Ovary (tissue), 9 donors: ENCODE results near the gene MARCHF2. TPM values are rescaled to one million over a fixed set of nuclear protein-coding genes. Genes with fewer than 3 reads are reported as not detected.

ENCODE experiments used
- DNase-seq, 5 donors: peaks; one replicate each; pipeline ENCODE4 v3.0.0-alpha.2; 2019 to 2020
- H3K27ac ChIP-seq, 2 donors: fragments of 200-600 bp; one replicate each; pipeline versions ENCODE4 v1.5.1 to v1.8.0; 2019 to 2022
- H3K27me3 ChIP-seq: fragments of 200-600 bp; one replicate; pipeline ENCODE4 v1.8.0; 2022
- H3K36me3 ChIP-seq: fragments of 200-600 bp; sonication (generic); one replicate; pipeline ENCODE4 v1.5.1; 2019
- H3K4me1 ChIP-seq: one replicate; pipeline ENCODE4 v1.8.1; 2013; ENCODE audit warnings: mild to moderate bottlenecking, moderate library complexity; ENCODE audit not compliant: insufficient read depth
- H3K4me3 ChIP-seq: fragments of 200-600 bp; sonication (generic); one replicate; pipeline ENCODE4 v1.5.1; 2017
- H3K9me3 ChIP-seq, 2 donors: fragments of 200-600 bp in 1 of 2; sonication (generic) in 1 of 2; one replicate each; pipeline versions ENCODE4 v1.5.1 to v1.8.1; 2013 to 2019; ENCODE audit warnings: mild to moderate bottlenecking in 1 of 2, moderate library complexity in 1 of 2
- CTCF ChIP-seq, 3 donors: fragments of 450-650 bp in 2 of 3; fragments of 200-600 bp in 1 of 3; IDR thresholded peaks; one replicate each; pipeline versions ENCODE4 v1.5.1 to v1.8.0; 2016 to 2022; ENCODE audit warnings: antibody characterized with exemption in 3 of 3, mild to moderate bottlenecking in 1 of 3
- EP300 ChIP-seq: sonication (generic); formaldehyde crosslinking; IDR thresholded peaks from one replicate; pipeline ENCODE4 v1.6.1; 2017; ENCODE audit warnings: antibody characterized with exemption
- POLR2A ChIP-seq: fragments of 450-650 bp; IDR thresholded peaks from one replicate; pipeline ENCODE4 v1.6.1; 2017; ENCODE audit warnings: antibody characterized with exemption, mild to moderate bottlenecking, moderate library complexity
- WGBS, 3 donors: extraction: QIAGEN DNeasy Blood & Tissue Kit in 1 of 3; methylation state at CpG; one replicate each; pipeline versions ENCODE4 v1.1.5 to v1.1.7; 2013 to 2017; 5-methylcytosine and 5-hydroxymethylcytosine counted together
- intact Hi-C, 4 donors: fragments of 100-400 bp; cut with DNase I; formaldehyde crosslinking; loops; one replicate each; pipeline versions ENCODE4 v1.11.0 to v1.15.1; 2022 to 2023
- polyA plus RNA-seq, 2 donors: library from polyadenylated mRNA; stranded (reverse); fragments of 200-250 nt in 1 of 2; fragments of 350-450 nt in 1 of 2; fragmentation: Illumina TruSeq in 1 of 2; extraction: RNeasy Lipid Tissue Mini Kit (QIAGEN cat#74804) in 1 of 2; gene quantifications; one replicate each; pipeline ENCODE4 v1.2.3, GENCODE V29; 2013 to 2014
- total RNA-seq, 7 donors: library from RNA; depleted of rRNA in 2 of 7; stranded (reverse); fragments of >200 nt in 2 of 7; fragmentation: NEBNext Ultra II Directional in 3 of 7; extraction: Animal tissue kit (Norgen Biotek cat#: 25700) in 3 of 7; gene quantifications; one replicate each; pipeline versions ENCODE4 v1.1.0 to v1.2.4, GENCODE V29; 2016 to 2023
- donor health status: DM: no; HTN: no; CAD: no; lungs with moderate emphysema.
- donor health status: DM: no; HTN: no; CAD: no.
- donor health status: Bipolar disorder and iron deficiency.
- donor health status: DM: yes; HTN: yes; CAD: no.
- donor health status: DM: no; HTN: no; CAD: no.
- donor health status: DM: yes; HTN: yes; CAD: no.

The MARCHF2 gene
- total and polyA plus RNA-seq, 9 donors = 13.8 to 62.7 (median 24.7) TPM

GRCh38 chr19:8455018-8455417, 41.9 kb downstream of the MARCHF2 start:
- no peak for TF ChIP-seq EP300
- TF ChIP-seq CTCF (IDR thresholded peaks at IDR 0.05) = no peak
- no peak for TF ChIP-seq POLR2A
- DNase-seq = no peak
- Histone ChIP-seq H3K36me3 (no peaks in the 10 kb centered on the region), H3K27me3 (no peaks in the 10 kb centered on the region), H3K27ac (no peak overlapping the region), H3K9me3 (no peaks in the 10 kb centered on the region), H3K4me3 (no peak overlapping the region), H3K4me1 (peaks cover 23% of the 10 kb centered on the region)
- intact Hi-C loops = no loop called here
- 68 to 70% (median 69%) methylated on average over 5 of the region's 5 CpGs for WGBS, 3 donors

DNA sequence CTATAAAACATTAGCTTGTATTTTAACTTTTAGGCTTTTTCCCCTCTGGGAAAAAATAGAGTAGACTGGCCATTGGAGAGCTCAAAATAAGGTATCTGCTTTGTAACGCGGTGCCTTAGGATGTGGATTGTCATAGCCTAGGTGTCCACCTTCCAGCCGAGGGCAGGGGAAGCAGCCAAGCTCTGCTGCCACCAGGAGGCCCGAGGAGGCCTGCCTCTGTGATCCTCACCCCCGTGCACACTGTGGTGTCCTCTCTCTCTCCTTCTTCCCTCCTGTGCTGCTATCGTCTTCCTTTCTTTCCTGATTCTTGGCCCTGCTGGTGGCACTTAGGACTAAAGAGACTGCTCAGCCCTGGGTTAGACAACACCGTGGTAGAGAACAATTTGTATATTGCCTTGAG, 43.0 kb downstream of the MARCHF2 start:
- peaks cover 22% of the 10 kb centered on the region for H3K4me1 ChIP-seq
- 62 to 70% (median 64%) methylated on average over 7 of the region's 7 CpGs for WGBS, 3 donors
- intact Hi-C loops = no loop called here

DNA sequence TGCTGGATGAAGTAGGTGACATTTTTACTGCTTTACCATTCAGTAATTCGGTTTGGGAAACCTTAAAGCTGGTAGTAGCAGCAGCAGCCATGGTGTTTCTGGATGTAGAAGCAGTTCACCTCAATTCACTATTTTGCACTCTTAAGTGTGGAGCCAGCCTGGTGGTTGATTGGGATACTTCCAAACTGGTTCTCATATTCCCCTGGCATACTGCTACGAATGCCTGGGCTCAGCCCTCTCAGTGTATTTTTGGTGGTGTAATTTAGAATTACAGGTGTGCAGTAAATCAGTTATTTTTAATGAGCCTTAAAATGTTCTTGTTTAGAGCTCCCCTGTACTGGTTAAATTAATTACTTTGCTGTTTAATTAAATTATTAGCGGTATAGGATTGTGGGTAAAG, 44.1 kb downstream of the MARCHF2 start:
- TF ChIP-seq CTCF (IDR thresholded peaks at IDR 0.05) (no peak), EP300 (no peak), POLR2A (no peak)
- intact Hi-C loops = no loop called here
- H3K9me3 ChIP-seq = no peaks in the 10 kb centered on the region
- DNase-seq = no peak
- no peaks in the 10 kb centered on the region for H3K27me3 ChIP-seq
- H3K4me1 ChIP-seq = peaks cover 23% of the 10 kb centered on the region
- WGBS, 3 donors = 71 to 79% (median 75%) methylated on average over 3 of the region's 3 CpGs
- H3K27ac ChIP-seq = no peak overlapping the region
- no peaks in the 10 kb centered on the region for H3K36me3 ChIP-seq
- H3K4me3 ChIP-seq = no peak overlapping the region

More for the DNA sequence above, 43.0 kb downstream of the MARCHF2 start:
- Histone ChIP-seq H3K4me3 (no peak overlapping the region), H3K9me3 (no peaks in the 10 kb centered on the region), H3K36me3 (no peaks in the 10 kb centered on the region), H3K27ac (no peak overlapping the region), H3K27me3 (no peaks in the 10 kb centered on the region)
- no peak for DNase-seq
- no peak for TF ChIP-seq POLR2A
- no peak for TF ChIP-seq EP300
- TF ChIP-seq CTCF (IDR thresholded peaks at IDR 0.05) = no peak

GRCh38 chr19:8457827-8458226, 44.7 kb downstream of the MARCHF2 start:
- WGBS, 3 donors = 28 to 57% (median 28%) methylated on average over 1 of the region's 1 CpG
- Histone ChIP-seq H3K4me1 (peaks cover 21% of the 10 kb centered on the region), H3K9me3 (no peaks in the 10 kb centered on the region), H3K27me3 (no peaks in the 10 kb centered on the region), H3K36me3 (no peaks in the 10 kb centered on the region), H3K4me3 (no peak overlapping the region), H3K27ac (no peak overlapping the region)
- no peak for DNase-seq
- TF ChIP-seq POLR2A (no peak), EP300 (no peak), CTCF (IDR thresholded peaks at IDR 0.05) (no peak)
- intact Hi-C loops = no loop called here

- Histone ChIP-seq H3K36me3 (no peaks in the 10 kb centered on the region), H3K27me3 (no peaks in the 10 kb centered on the region), H3K9me3 (no peaks in the 10 kb centered on the region), H3K4me3 (no peak overlapping the region), H3K4me1 (peaks cover 18% of the 10 kb centered on the region), H3K27ac (no peak overlapping the region)
- TF ChIP-seq CTCF (IDR thresholded peaks at IDR 0.05) (no peak), POLR2A (no peak), EP300 (no peak)
- intact Hi-C loops = no loop called here
- 54 to 73% (median 57%) methylated on average over 5 of the region's 5 CpGs for WGBS, 3 donors
- DNase-seq = no peak
Observed at GRCh38 chr19:8458380-8458779, 45.3 kb downstream of the MARCHF2 start.
